HG03103 (cell line): ENCODE measurements around the gene FGFBP3.
"Not testable (repeated sequence)": the region's sequence is repeated elsewhere in the genome, so short reads cannot be mapped to it uniquely, and the experiment has no call there.

Experiments used
- ATAC-seq: cut with Tn5 transposase; IDR thresholded peaks from one replicate; pipeline ENCODE4 v1.9.1; 2021; ENCODE audit warnings: low read depth; ENCODE audit not compliant: unreplicated experiment

FGFBP3 gene

GRCh38 chr10:91907033-91907594 lies 2.2 kb downstream of the FGFBP3 start:
- ATAC-seq, result no peak

GRCh38 chr10:91901784-91902677 lies 7.3 kb downstream of the FGFBP3 start:
- no peak for ATAC-seq

- no peak for ATAC-seq
Measured at GRCh38 chr10:91897421-91897820, 11.9 kb downstream of the FGFBP3 start.

GRCh38 chr10:91896212-91896756 lies 13.0 kb downstream of the FGFBP3 start:
- ATAC-seq, result no peak

- ATAC-seq, result not testable (repeated sequence)
Measured at GRCh38 chr10:91894261-91894685, 15.0 kb downstream of the FGFBP3 start.

GRCh38 chr10:91893051-91893450 lies 16.2 kb downstream of the FGFBP3 start:
- no peak for ATAC-seq

- ATAC-seq, result no peak
Measured at GRCh38 chr10:91891125-91892001, 17.9 kb downstream of the FGFBP3 start.

GRCh38 chr10:91887272-91888076 lies 21.8 kb downstream of the FGFBP3 start:
- ATAC-seq, result no peak

- ATAC-seq, result no peak
Measured at GRCh38 chr10:91886954-91887271, 22.4 kb downstream of the FGFBP3 start.

- no peak for ATAC-seq
Measured at GRCh38 chr10:91885362-91886079, 23.8 kb downstream of the FGFBP3 start.

GRCh38 chr10:91884536-91884935 lies 24.8 kb downstream of the FGFBP3 start:
- no peak for ATAC-seq

GRCh38 chr10:91883549-91884444 lies 25.5 kb downstream of the FGFBP3 start:
- no peak for ATAC-seq

- no peak for ATAC-seq
Measured at GRCh38 chr10:91880310-91880709, 29.0 kb downstream of the FGFBP3 start.

GRCh38 chr10:91879515-91880170 lies 29.6 kb downstream of the FGFBP3 start:
- ATAC-seq, result no peak

GRCh38 chr10:91875779-91876178 lies 33.5 kb downstream of the FGFBP3 start:
- no peak for ATAC-seq

GRCh38 chr10:91875156-91875555 lies 34.1 kb downstream of the FGFBP3 start:
- ATAC-seq, result no peak

- no peak for ATAC-seq
Measured at GRCh38 chr10:91865562-91866081, 43.7 kb downstream of the FGFBP3 start.

GRCh38 chr10:91864744-91865143 lies 44.5 kb downstream of the FGFBP3 start:
- ATAC-seq, result no peak
